ENCODE measurements around the gene AFF2.

The AFF2 gene

GRCh38 chrX:149036086-149036485 lies 535.7 kb downstream of the AFF2 start:
- Histone ChIP-seq H3K27ac (no peak overlapping the region), H3K27me3 (replicated peaks) (no peaks in the 10 kb centered on the region), H3K36me3 (replicated peaks) (no peaks in the 10 kb centered on the region), H3K4me3 (ENCODE audit: low read depth, low read length) (no peak overlapping the region)
- TF ChIP-seq, protein P1, sequence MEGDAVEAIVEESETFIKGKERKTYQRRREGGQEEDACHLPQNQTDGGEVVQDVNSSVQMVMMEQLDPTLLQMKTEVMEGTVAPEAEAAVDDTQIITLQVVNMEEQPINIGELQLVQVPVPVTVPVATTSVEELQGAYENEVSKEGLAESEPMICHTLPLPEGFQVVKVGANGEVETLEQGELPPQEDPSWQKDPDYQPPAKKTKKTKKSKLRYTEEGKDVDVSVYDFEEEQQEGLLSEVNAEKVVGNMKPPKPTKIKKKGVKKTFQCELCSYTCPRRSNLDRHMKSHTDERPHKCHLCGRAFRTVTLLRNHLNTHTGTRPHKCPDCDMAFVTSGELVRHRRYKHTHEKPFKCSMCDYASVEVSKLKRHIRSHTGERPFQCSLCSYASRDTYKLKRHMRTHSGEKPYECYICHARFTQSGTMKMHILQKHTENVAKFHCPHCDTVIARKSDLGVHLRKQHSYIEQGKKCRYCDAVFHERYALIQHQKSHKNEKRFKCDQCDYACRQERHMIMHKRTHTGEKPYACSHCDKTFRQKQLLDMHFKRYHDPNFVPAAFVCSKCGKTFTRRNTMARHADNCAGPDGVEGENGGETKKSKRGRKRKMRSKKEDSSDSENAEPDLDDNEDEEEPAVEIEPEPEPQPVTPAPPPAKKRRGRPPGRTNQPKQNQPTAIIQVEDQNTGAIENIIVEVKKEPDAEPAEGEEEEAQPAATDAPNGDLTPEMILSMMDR (IDR thresholded peaks at IDR 0.05; ENCODE audit: low read depth, low read length, missing control alignments) = no peak
- in situ Hi-C loops (cut with HindIII; ENCODE audit: low pct_ligation_motif_present, low sequenced_read_pairs) = no loop called here
- DNase-seq = no peak

DNA sequence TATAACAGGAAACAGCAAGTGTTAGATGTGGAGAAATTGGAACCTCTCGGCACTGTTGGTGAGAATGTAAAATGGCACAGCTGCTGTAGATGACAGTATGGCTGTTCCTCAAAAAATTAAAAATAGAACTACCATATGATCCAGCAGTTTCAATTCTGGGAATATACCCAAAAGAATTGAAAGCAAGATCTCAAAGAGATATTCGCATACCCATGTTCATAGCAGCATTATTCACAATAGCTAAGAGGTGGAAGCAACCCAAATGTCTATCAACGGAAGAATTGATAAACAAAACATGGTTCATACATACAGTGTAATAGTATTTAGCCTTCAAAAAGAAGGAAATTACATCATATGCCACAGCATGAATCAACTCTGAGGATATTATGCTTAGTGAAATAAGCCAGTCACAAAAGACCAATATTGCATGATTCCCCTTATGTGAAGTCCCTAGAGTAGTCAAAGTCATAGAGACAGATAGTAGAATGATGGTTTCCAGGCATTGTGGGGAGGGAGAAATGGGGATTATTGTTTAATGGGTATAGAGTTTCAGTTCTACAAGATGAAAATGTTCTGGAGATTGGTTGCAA lies 537.0 kb downstream of the AFF2 start:
- DNase-seq = no peak
- no peaks in the 10 kb centered on the region for H3K27me3 ChIP-seq (replicated peaks)
- H3K27ac ChIP-seq = no peak overlapping the region
- in situ Hi-C loops (cut with HindIII; ENCODE audit: low pct_ligation_motif_present, low sequenced_read_pairs) = no loop called here
- H3K36me3 ChIP-seq (replicated peaks) = no peaks in the 10 kb centered on the region
- TF ChIP-seq, protein P1 (IDR thresholded peaks at IDR 0.05; ENCODE audit: low read depth, low read length, missing control alignments) = no peak
- H3K4me3 ChIP-seq (ENCODE audit: low read depth, low read length) = no peak overlapping the region

DNA sequence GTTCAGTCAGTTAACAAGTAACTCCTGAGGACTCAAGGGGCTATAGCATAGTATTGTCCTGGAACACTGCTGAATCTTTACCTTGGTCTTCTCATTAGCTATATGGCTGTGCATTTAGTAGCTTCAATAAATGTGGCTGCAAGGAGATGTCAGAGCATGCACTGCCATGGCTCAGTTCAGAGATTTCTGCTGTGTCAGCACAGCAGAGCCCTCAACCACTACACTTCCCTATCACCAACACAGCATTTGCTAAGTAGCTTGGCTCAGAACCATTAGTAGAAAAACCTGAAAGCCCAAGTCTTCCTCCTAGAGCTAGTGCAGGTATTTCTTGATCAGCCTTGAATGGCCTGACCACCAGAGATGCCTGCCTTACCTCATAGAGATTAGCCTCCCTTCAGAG lies 538.6 kb downstream of the AFF2 start:
- in situ Hi-C loops (cut with HindIII; ENCODE audit: low pct_ligation_motif_present, low sequenced_read_pairs) = no loop called here
- no peak overlapping the region for H3K4me3 ChIP-seq (ENCODE audit: low read depth, low read length)
- no peak overlapping the region for H3K27ac ChIP-seq
- no peak for DNase-seq
- no peaks in the 10 kb centered on the region for H3K36me3 ChIP-seq (replicated peaks)
- TF ChIP-seq, protein P1 (IDR thresholded peaks at IDR 0.05; ENCODE audit: low read depth, low read length, missing control alignments) = no peak
- H3K27me3 ChIP-seq (replicated peaks) = no peaks in the 10 kb centered on the region

DNA sequence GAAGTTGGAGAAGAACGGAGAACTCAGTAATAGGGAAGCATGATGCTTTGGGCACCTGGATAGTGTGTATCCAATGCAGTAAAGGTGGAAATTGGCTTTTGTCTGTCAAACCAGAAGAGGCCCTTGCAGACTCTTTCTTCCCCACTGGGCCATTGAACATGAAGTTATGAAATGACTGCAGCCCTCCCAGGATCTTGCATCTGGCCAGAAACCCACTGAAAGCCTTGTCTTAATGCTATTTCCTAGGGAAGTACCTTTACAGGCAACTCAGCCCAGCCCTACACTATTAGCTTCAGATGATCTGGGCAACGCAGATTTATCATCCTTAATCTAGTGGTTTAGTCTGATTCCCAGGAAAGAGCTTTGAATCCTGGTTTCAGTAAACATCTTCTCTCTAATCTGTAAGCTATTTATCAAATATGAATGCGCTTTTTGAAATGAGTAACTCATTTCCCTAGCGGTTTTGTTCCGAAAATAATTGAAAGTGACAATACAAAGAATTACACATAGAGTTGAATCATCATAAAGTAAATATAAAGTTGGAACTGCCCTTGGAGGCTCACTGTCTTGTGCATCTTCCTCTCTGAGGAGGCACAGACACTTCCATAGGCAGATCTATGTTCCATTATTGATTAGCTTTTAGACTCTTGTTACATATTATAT lies 540.6 kb downstream of the AFF2 start:
- in situ Hi-C loops (cut with HindIII; ENCODE audit: low pct_ligation_motif_present, low sequenced_read_pairs) = no loop called here
- Histone ChIP-seq H3K27me3 (replicated peaks) (no peaks in the 10 kb centered on the region), H3K27ac (no peak overlapping the region), H3K4me3 (ENCODE audit: low read depth, low read length) (no peak overlapping the region), H3K36me3 (replicated peaks) (no peaks in the 10 kb centered on the region)
- TF ChIP-seq, protein P1 (IDR thresholded peaks at IDR 0.05; ENCODE audit: low read depth, low read length, missing control alignments) = no peak
- no peak for DNase-seq

- no peak overlapping the region for H3K27ac ChIP-seq
- H3K27me3 ChIP-seq (replicated peaks) = no peaks in the 10 kb centered on the region
- in situ Hi-C loops (cut with HindIII; ENCODE audit: low pct_ligation_motif_present, low sequenced_read_pairs) = no loop called here
- H3K4me3 ChIP-seq (ENCODE audit: low read depth, low read length) = no peak overlapping the region
- H3K36me3 ChIP-seq (replicated peaks) = no peaks in the 10 kb centered on the region
- TF ChIP-seq, protein P1 (IDR thresholded peaks at IDR 0.05; ENCODE audit: low read depth, low read length, missing control alignments) = no peak
- DNase-seq = no peak
Observed at GRCh38 chrX:149043401-149043800, 543.0 kb downstream of the AFF2 start.

GRCh38 chrX:149044471-149044870 lies 544.1 kb downstream of the AFF2 start:
- in situ Hi-C loops (cut with HindIII; ENCODE audit: low pct_ligation_motif_present, low sequenced_read_pairs) = no loop called here
- Histone ChIP-seq H3K4me3 (ENCODE audit: low read depth, low read length) (no peak overlapping the region), H3K27me3 (replicated peaks) (no peaks in the 10 kb centered on the region), H3K36me3 (replicated peaks) (no peaks in the 10 kb centered on the region), H3K27ac (no peak overlapping the region)
- no peak for DNase-seq
- TF ChIP-seq, protein P1 (IDR thresholded peaks at IDR 0.05; ENCODE audit: low read depth, low read length, missing control alignments) = no peak
